Left forelimb (tissue), 1 donor: ENCODE results near the gene DSCAM.

ENCODE experiments used
- DNase-seq: peaks from one replicate; pipeline ENCODE4 v3.0.0-alpha.2; 2018; ENCODE audit warnings: low spot score

The DSCAM gene

GRCh38 chr21:40606341-40606740 is 240.6 kb downstream of the DSCAM start:
- no peak for DNase-seq

GRCh38 chr21:40605094-40605493 is 241.9 kb downstream of the DSCAM start:
- DNase-seq = no peak

- DNase-seq = no peak
Measured at GRCh38 chr21:40603774-40604173, 243.2 kb downstream of the DSCAM start.

- DNase-seq = no peak
Measured at GRCh38 chr21:40602080-40602479, 244.9 kb downstream of the DSCAM start.

- no peak for DNase-seq
Measured at GRCh38 chr21:40595806-40596205, 251.2 kb downstream of the DSCAM start.

- DNase-seq = no peak
Measured at GRCh38 chr21:40587736-40588346, 259.1 kb downstream of the DSCAM start.

- DNase-seq = no peak
Measured at GRCh38 chr21:40586575-40586974, 260.4 kb downstream of the DSCAM start.

- DNase-seq = no peak
Measured at GRCh38 chr21:40577285-40578043, 269.5 kb downstream of the DSCAM start.

- no peak for DNase-seq
Measured at GRCh38 chr21:40575976-40576375, 271.0 kb downstream of the DSCAM start.

- no peak for DNase-seq
Measured at GRCh38 chr21:40569357-40569756, 277.6 kb downstream of the DSCAM start.

GRCh38 chr21:40568807-40569206 is 278.2 kb downstream of the DSCAM start:
- DNase-seq = no peak

GRCh38 chr21:40567501-40567900 is 279.5 kb downstream of the DSCAM start:
- no peak for DNase-seq

GRCh38 chr21:40566486-40566885 is 280.5 kb downstream of the DSCAM start:
- no peak for DNase-seq

GRCh38 chr21:40564318-40564717 is 282.6 kb downstream of the DSCAM start:
- no peak for DNase-seq

GRCh38 chr21:40563900-40564299 is 283.1 kb downstream of the DSCAM start:
- DNase-seq = no peak

- DNase-seq = no peak
Measured at GRCh38 chr21:40562242-40563002, 284.5 kb downstream of the DSCAM start.

GRCh38 chr21:40556442-40556968 is 290.5 kb downstream of the DSCAM start:
- DNase-seq = no peak

- DNase-seq = no peak
Measured at GRCh38 chr21:40555021-40555528, 291.9 kb downstream of the DSCAM start.

- no peak for DNase-seq
Measured at GRCh38 chr21:40553781-40554180, 293.2 kb downstream of the DSCAM start.

GRCh38 chr21:40547906-40548513 is 298.9 kb downstream of the DSCAM start:
- DNase-seq = no peak

GRCh38 chr21:40546647-40547046 is 300.3 kb downstream of the DSCAM start:
- DNase-seq = no peak

GRCh38 chr21:40540216-40540615 is 306.7 kb downstream of the DSCAM start:
- no peak for DNase-seq
